Effector memory CD8-positive, alpha-beta T cell (primary cell): ENCODE measurements around the gene GNAS.
"Not testable (repeated sequence)": the region's sequence is repeated elsewhere in the genome, so short reads cannot be mapped to it uniquely, and the experiment has no call there.

ENCODE experiments used
- ATAC-seq: fragments of 150-1000 bp; cut with Tn5 transposase; replicated peaks from 2 replicates; pipeline ENCODE4 v1.10.0; 2021; ENCODE audit warnings: mild to moderate bottlenecking, moderate library complexity
- DNase-seq, 3 experiments: peaks; one replicate each; pipeline ENCODE4 v3.0.0; 2021
- H3K27ac Mint-ChIP-seq, 2 donors: one replicate each; pipeline ENCODE4 v1.8.0; 2022; ENCODE audit warnings: mild to moderate bottlenecking in 2 of 2, mixed read lengths in 2 of 2, moderate library complexity in 2 of 2
- H3K27me3 Mint-ChIP-seq, 2 donors: one replicate each; pipeline ENCODE4 v1.8.0; 2022; ENCODE audit warnings: mixed read lengths in 2 of 2
- H3K36me3 Mint-ChIP-seq: one replicate; pipeline ENCODE4 v1.8.0; 2022; ENCODE audit warnings: mild to moderate bottlenecking, moderate library complexity, mixed read lengths; ENCODE audit not compliant: insufficient read depth
- H3K4me1 Mint-ChIP-seq, 2 donors: one replicate each; pipeline ENCODE4 v1.8.0; 2022; ENCODE audit warnings: low read depth in 2 of 2, mixed read lengths in 2 of 2
- H3K4me3 Mint-ChIP-seq, 2 donors: one replicate each; pipeline ENCODE4 v1.8.0; 2022; ENCODE audit warnings: mild to moderate bottlenecking in 2 of 2, mixed read lengths in 2 of 2, moderate library complexity in 2 of 2
- H3K9me3 Mint-ChIP-seq, 2 donors: one replicate each; pipeline ENCODE4 v1.8.0; 2022; ENCODE audit warnings: mixed read lengths in 2 of 2

Gene GNAS

GRCh38 chr20:58927490-58928061 lies 75.1 kb downstream of the GNAS start:
- Mint-ChIP-seq H3K4me1 (no peaks in the 10 kb centered on the region), H3K27me3 (peaks cover 27 to 40% of the 10 kb centered on the region in 2 donors), H3K9me3 (no peaks in the 10 kb centered on the region), H3K4me3 (no peak overlapping the region), H3K27ac (no peak overlapping the region), H3K36me3 (no peaks in the 10 kb centered on the region)
- no peak for DNase-seq
- no peak for ATAC-seq

- no peaks in the 10 kb centered on the region for H3K4me1 Mint-ChIP-seq
- no peaks in the 10 kb centered on the region for H3K36me3 Mint-ChIP-seq
- no peak for ATAC-seq
- no peaks in the 10 kb centered on the region for H3K9me3 Mint-ChIP-seq
- DNase-seq, result no peak
- no peak overlapping the region for H3K4me3 Mint-ChIP-seq
- no peak overlapping the region for H3K27ac Mint-ChIP-seq
- H3K27me3 Mint-ChIP-seq, result peaks cover 49 to 51% of the 10 kb centered on the region in 2 donors
Measured at GRCh38 chr20:58930496-58930895, 78.0 kb downstream of the GNAS start.

- Mint-ChIP-seq H3K4me1 (no peaks in the 10 kb centered on the region), H3K27ac (no peak overlapping the region), H3K27me3 (peaks cover 55 to 64% of the 10 kb centered on the region in 2 donors), H3K4me3 (no peak overlapping the region), H3K9me3 (no peaks in the 10 kb centered on the region), H3K36me3 (no peaks in the 10 kb centered on the region)
- ATAC-seq (no peak), DNase-seq (no peak)
Measured at GRCh38 chr20:58932170-58932569, 79.7 kb downstream of the GNAS start.

GRCh38 chr20:58938078-58938477 lies 85.6 kb downstream of the GNAS start:
- Mint-ChIP-seq H3K36me3 (peaks cover 4% of the 10 kb centered on the region), H3K4me1 (no peaks in the 10 kb centered on the region), H3K27me3 (peaks cover 34 to 41% of the 10 kb centered on the region in 2 donors), H3K9me3 (no peaks in the 10 kb centered on the region), H3K4me3 (no peak overlapping the region), H3K27ac (no peak overlapping the region)
- no peak for ATAC-seq
- DNase-seq, result no peak

GRCh38 chr20:58938541-58938940 lies 86.0 kb downstream of the GNAS start:
- Mint-ChIP-seq H3K4me3 (no peak overlapping the region), H3K36me3 (peaks cover 4% of the 10 kb centered on the region), H3K27me3 (peaks cover 34 to 39% of the 10 kb centered on the region in 2 donors), H3K9me3 (no peaks in the 10 kb centered on the region), H3K4me1 (no peaks in the 10 kb centered on the region), H3K27ac (no peak overlapping the region)
- DNase-seq (no peak), ATAC-seq (no peak)

- Mint-ChIP-seq H3K4me1 (no peaks in the 10 kb centered on the region), H3K36me3 (peaks cover 4% of the 10 kb centered on the region), H3K27me3 (peaks cover 17 to 28% of the 10 kb centered on the region in 2 donors), H3K9me3 (no peaks in the 10 kb centered on the region), H3K4me3 (no peak overlapping the region), H3K27ac (no peak overlapping the region)
- no peak for DNase-seq
- ATAC-seq, result no peak
Measured at GRCh38 chr20:58941471-58941870, 89.0 kb downstream of the GNAS start.

- H3K4me3 Mint-ChIP-seq, result no peak overlapping the region
- H3K9me3 Mint-ChIP-seq, result no peaks in the 10 kb centered on the region
- H3K27me3 Mint-ChIP-seq, result peaks cover 12 to 18% of the 10 kb centered on the region in 2 donors
- ATAC-seq (no peak), DNase-seq (no peak)
- H3K4me1 Mint-ChIP-seq, result no peaks in the 10 kb centered on the region
- no peak overlapping the region for H3K27ac Mint-ChIP-seq
- peaks cover 4% of the 10 kb centered on the region for H3K36me3 Mint-ChIP-seq
Measured at GRCh38 chr20:58942549-58942948, 90.0 kb downstream of the GNAS start.

DNA sequence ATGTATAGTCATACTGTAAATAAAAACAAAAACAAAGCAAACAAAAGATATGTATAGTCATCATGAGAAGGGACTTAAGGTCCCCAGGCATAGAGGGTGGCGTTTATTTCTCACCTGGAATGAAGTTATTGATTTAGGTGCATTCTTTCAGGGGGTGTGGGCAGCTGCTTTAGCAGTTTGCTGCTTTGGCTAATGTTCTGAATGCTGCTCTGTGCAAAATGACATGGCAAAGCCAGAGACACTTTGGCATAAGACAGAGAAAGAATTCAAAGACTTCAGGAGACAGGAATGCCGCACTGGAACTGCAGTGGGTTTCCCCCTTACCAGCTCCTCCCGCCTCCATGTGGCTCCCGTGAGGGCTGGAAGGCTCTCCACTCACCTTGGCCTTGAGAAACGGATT lies 92.1 kb downstream of the GNAS start:
- Mint-ChIP-seq H3K4me3 (no peak overlapping the region), H3K9me3 (no peaks in the 10 kb centered on the region), H3K27ac (no peak overlapping the region), H3K36me3 (peaks cover 4% of the 10 kb centered on the region), H3K4me1 (no peaks in the 10 kb centered on the region), H3K27me3 (peaks cover 11 to 25% of the 10 kb centered on the region in 2 donors)
- ATAC-seq, result no peak
- DNase-seq, result no peak

DNA sequence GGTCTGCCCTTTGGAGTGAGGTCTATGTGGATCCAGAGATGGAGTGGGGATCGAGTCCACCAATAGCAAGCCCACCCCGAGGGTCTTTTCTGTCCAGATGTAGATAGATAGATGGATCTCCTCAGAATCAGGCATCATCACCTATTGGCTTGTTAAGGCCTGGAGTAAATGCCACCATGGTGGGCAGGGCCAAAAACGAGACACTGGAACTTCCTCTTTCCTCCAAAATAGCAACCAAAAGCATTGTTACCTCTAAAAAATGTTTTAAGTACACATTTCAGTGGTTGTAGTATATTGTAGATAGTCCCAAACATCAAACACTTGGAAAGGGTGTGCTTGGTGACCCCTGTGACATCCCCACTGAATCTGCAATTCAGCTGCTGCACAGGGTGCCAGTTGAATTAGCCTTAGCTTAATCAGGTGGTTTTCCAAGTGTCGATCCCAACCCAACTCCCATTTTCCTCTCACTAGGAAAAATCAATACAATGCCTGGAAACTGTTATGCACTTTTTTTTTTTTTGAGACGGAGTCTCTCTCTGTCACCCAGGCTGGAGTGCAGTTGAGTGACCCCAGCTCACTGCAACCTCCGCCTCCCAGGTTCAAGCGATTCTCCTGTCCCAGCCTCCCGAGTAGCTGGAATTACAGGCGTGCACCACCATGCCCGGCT lies 93.6 kb downstream of the GNAS start:
- ATAC-seq (no peak), DNase-seq (no peak)
- H3K36me3 Mint-ChIP-seq, result peaks cover 3% of the 10 kb centered on the region
- no peak overlapping the region for H3K27ac Mint-ChIP-seq
- no peaks in the 10 kb centered on the region for H3K4me1 Mint-ChIP-seq
- no peaks in the 10 kb centered on the region for H3K9me3 Mint-ChIP-seq
- peaks cover 11 to 34% of the 10 kb centered on the region in 2 donors for H3K27me3 Mint-ChIP-seq
- no peak overlapping the region for H3K4me3 Mint-ChIP-seq

DNA sequence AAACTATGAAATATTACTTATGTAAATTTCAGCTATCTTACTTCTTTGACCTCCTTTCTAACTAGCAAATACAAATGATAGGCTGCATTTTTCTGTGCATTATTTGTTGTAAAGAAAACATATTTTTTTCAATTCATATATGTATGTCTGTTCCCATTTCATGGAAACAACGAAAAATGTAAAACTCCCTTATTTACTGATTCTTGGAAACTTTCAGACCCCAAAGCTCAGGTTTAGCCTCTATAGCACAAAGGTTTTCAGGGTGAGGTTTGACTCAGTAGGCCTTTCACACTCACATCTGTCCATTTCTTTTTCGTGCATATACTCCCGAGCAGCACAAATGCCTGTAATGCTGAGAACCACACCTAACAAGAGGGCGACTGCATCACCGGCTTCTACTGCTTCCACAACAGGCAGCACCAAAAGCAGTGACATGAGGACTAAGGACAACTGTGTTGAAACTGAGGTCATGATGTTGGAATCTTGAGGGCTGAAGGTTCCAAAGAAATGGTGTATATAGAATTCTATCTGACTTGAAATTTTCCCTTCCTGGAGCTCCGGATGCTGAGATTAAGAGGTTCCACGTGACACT lies 95.4 kb downstream of the GNAS start:
- H3K9me3 Mint-ChIP-seq, DNase-seq, H3K4me1 Mint-ChIP-seq, ATAC-seq, H3K36me3 Mint-ChIP-seq, H3K4me3 Mint-ChIP-seq, H3K27ac Mint-ChIP-seq: not testable (repeated sequence)
- peaks cover 11 to 34% of the 10 kb centered on the region in 2 donors for H3K27me3 Mint-ChIP-seq

GRCh38 chr20:58950603-58951002 lies 98.1 kb downstream of the GNAS start:
- no peak for ATAC-seq
- Mint-ChIP-seq H3K27ac (no peak overlapping the region), H3K36me3 (peaks cover 3% of the 10 kb centered on the region), H3K4me1 (no peaks in the 10 kb centered on the region), H3K4me3 (no peak overlapping the region), H3K27me3 (peaks cover 11 to 24% of the 10 kb centered on the region in 2 donors), H3K9me3 (no peaks in the 10 kb centered on the region)
- no peak for DNase-seq

DNA sequence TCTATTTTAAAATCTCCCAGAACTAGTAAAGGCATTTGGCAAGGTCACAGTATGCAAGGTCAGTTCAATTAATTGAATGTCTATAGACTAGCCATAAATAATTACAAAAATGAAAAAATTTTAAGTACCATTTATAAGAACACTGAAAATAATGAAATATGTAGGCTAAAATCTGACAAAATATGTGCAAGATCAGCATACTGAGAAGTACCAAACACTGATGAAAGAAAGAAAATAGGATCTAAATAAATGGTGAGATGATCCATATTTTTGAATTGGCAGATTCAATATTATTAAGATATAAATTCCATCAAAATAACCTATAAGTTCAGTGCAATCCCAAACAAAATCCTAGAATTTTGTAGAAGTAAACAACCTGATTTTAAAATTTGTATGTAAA lies 100.5 kb downstream of the GNAS start:
- Mint-ChIP-seq H3K27ac (no peak overlapping the region), H3K27me3 (peaks cover 6 to 23% of the 10 kb centered on the region in 2 donors), H3K9me3 (no peaks in the 10 kb centered on the region), H3K36me3 (peaks cover 3% of the 10 kb centered on the region), H3K4me1 (no peaks in the 10 kb centered on the region), H3K4me3 (no peak overlapping the region)
- no peak for DNase-seq
- no peak for ATAC-seq

- ATAC-seq (no peak), DNase-seq (no peak)
- Mint-ChIP-seq H3K4me1 (no peaks in the 10 kb centered on the region), H3K36me3 (peaks cover under 1% of the 10 kb centered on the region), H3K9me3 (no peaks in the 10 kb centered on the region), H3K27me3 (peaks cover 7 to 18% of the 10 kb centered on the region in 2 donors), H3K4me3 (no peak overlapping the region), H3K27ac (no peak overlapping the region)
Measured at GRCh38 chr20:58956078-58956477, 103.6 kb downstream of the GNAS start.

DNA sequence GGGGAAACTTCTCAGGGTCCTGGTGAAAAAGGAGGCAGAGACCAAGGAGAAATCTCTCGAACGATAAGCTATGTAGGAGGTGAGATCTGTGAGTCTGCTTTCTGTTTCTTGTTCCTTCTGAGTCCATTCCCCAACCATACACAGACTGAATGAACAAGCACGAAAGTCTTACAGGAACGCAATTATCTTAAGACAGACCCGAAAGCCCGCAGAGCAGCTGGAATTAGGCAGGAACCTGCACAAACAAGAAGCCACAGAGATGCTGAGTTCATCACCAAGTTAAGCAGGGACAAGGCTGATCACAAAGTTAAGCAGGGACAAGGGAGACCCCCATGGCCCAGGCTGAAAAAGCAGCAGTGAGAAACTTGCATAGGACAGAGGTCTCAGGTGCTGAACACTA lies 107.1 kb downstream of the GNAS start:
- Mint-ChIP-seq H3K4me3 (no peak overlapping the region), H3K36me3 (no peaks in the 10 kb centered on the region), H3K9me3 (no peaks in the 10 kb centered on the region), H3K27ac (no peak overlapping the region), H3K27me3 (peaks cover 21 to 39% of the 10 kb centered on the region in 2 donors), H3K4me1 (no peaks in the 10 kb centered on the region)
- DNase-seq (no peak), ATAC-seq (no peak)
